ENCODE results near the gene IGDCC3.
A peak's percentile ranks its signal among the peaks of the same experiment; 100 is the strongest.

The IGDCC3 gene

DNA sequence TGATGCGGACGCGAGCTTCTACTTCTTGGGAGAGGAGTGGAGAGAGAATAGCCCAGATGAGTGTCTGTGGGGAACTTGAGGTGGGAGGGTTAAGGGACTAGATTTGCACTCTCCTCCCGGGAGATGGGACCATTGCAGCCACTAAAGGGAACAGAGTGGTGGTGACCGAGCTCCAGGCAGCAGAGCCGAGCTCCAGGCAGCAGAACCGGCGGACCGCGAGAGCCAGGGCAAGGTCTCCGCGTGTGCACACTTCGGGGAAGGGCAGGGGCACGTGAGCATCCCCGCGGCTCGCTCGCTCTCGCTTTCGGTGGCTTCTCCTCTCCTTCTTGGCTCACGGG, 1.1 kb downstream of the IGDCC3 start:
- Mint-ChIP-seq H3K36me3 (no peaks in the 10 kb centered on the region), H3K27me3 (peaks cover 38% of the 10 kb centered on the region), H3K4me1 (peaks cover 8% of the 10 kb centered on the region), H3K9me3 (no peaks in the 10 kb centered on the region), H3K27ac (no peak overlapping the region), H3K4me3 (peak overlapping the region; percentile 70)
- DNase-seq (ENCODE audit: low spot score in 2 of 2) = peak in 1 of 2 donors; percentile 16
- ATAC-seq (ENCODE audit: low read depth) = peak; percentile 46

DNA sequence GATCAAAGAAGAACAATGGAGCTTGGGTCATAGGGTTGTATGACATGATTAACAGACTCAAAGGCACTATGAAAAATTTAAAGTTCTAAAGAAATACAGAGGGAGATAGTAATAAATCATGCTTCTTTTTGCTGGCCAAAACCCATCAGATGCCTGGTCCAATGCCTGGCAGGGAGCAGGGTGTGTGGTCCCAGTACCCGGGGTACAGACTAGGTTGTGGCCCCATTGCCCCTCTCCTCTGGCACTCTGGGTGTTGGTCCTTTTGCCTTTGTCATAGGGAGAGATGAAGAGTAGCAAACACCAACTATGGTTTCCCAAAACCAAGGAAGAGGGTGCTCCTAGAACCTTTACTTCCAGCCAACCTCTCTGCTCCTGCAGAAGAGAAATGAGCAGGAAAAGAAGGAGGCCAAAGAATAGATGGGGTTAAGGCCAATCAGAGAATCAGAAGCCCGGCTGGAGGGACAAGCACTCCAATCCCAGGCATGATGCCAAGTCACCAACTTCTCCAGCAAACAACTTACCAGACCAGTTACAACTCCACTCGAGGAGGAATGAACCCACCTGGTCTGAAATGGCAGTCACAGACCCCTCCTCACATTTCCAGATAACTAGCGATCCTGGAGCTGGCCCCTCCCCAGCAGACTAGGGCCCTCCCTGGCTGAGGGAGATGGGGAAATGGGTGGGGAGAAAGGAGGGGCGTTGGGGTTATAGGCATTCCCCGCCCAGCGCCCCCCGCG, 1.8 kb downstream of the IGDCC3 start:
- H3K36me3 Mint-ChIP-seq = no peaks in the 10 kb centered on the region

DNA sequence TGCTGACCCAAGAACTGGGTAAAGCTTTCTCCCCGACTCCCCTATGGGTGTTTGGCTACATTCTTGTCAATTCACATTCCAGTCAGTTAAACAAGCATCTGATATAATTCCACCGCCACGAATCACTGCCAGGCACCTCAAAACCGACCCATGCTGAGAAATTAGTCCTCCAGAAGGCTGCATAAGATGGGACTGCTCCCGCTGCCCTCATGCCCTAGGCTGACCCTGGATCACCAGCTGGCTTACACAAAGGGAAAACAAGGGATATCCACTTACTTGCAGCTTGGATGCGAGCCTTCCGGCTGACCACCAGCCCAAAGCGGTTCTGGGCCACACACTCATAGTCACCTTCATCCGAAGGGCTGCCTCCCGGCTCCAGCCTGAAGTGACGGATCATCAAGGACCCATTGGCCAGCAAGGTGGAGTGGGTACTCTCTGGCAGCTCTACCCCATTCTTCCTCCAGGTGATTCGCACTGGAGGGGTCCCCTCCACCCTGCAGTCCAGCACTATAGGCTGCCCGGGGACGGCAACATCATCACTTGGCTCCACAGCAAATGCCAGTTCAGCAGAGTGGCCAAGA, 2.9 kb downstream of the IGDCC3 start:
- Mint-ChIP-seq H3K27ac (no peak overlapping the region), H3K4me3 (no peak overlapping the region), H3K36me3 (no peaks in the 10 kb centered on the region), H3K27me3 (peaks cover 33% of the 10 kb centered on the region), H3K9me3 (no peaks in the 10 kb centered on the region), H3K4me1 (peaks cover 8% of the 10 kb centered on the region)
- DNase-seq (ENCODE audit: low spot score in 2 of 2) = no peak
- no peak for ATAC-seq (ENCODE audit: low read depth)

More for the DNA sequence above, 1.8 kb downstream of the IGDCC3 start:
- Mint-ChIP-seq H3K27me3 (peaks cover 38% of the 10 kb centered on the region), H3K4me1 (peaks cover 8% of the 10 kb centered on the region), H3K9me3 (no peaks in the 10 kb centered on the region), H3K27ac (no peak overlapping the region), H3K4me3 (peak overlapping the region; percentile 21)
- ATAC-seq (ENCODE audit: low read depth) = no peak
- DNase-seq (ENCODE audit: low spot score in 2 of 2) = no peak

DNA sequence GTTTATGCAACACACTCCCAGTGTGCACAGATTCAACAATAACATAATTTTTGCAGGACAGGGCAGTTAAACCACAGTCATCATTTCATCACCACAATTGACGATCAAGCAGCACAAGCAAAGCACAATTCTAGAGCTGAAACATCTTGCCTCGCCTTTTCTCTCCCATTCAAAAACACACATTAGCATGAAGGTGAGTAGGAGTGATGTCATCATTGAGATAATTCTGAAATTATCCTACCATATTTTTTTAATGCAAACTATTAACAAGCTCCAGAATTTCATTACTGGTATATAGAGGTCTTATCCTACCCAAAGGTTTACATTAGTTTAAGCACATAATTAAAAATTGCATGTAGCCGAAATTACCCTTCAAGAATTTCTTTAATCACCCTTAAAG, 3.5 kb downstream of the IGDCC3 start:
- Mint-ChIP-seq H3K4me3 (no peak overlapping the region), H3K4me1 (peaks cover 8% of the 10 kb centered on the region), H3K27ac (no peak overlapping the region), H3K27me3 (peaks cover 29% of the 10 kb centered on the region), H3K9me3 (no peaks in the 10 kb centered on the region), H3K36me3 (no peaks in the 10 kb centered on the region)
- ATAC-seq (ENCODE audit: low read depth) = no peak
- no peak for DNase-seq (ENCODE audit: low spot score in 2 of 2)

DNA sequence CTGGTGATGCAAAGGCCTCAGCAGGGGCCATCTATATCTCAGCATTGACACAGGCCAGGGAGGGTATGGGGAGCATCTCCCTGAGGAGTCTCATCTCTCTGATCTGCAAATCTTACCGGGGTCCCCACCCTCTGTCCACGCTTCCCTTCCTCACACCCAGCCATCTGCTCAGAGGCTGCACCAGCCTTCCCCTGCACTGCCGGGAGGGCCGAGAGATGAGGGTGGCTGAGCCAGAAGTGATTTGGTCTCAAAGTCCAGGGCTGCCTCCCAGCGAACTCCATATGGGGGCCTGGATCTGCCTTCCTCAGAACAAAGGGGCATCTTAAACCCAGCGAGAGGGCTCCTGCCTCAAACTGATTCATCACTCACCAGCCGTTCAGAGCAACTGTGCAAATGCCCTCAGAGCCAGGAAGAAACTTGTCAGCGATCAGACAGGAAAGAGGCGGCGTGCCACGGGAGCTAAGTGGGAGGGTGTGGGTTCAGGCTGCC, 4.6 kb downstream of the IGDCC3 start:
- no peak for ATAC-seq (ENCODE audit: low read depth)
- Mint-ChIP-seq H3K4me3 (no peak overlapping the region), H3K9me3 (no peaks in the 10 kb centered on the region), H3K36me3 (no peaks in the 10 kb centered on the region), H3K27me3 (peaks cover 24% of the 10 kb centered on the region), H3K4me1 (peaks cover 12% of the 10 kb centered on the region), H3K27ac (no peak overlapping the region)
- no peak for DNase-seq (ENCODE audit: low spot score in 2 of 2)

DNA sequence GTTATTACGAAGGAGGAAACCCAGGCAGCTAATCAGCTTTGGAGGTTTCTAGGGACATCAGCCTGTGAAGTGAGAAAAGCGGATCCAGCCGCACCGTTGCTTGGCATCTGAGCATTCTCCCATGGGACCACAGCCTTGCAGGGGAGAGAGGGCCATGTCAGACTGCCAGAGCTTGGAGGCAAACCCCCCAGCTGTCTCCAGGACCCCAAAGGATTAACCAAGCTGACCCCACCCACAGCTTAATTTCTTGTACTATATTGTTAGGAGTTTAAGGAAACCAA, 5.1 kb downstream of the IGDCC3 start:
- H3K27me3 Mint-ChIP-seq = peaks cover 24% of the 10 kb centered on the region
- H3K9me3 Mint-ChIP-seq = no peaks in the 10 kb centered on the region
- DNase-seq (ENCODE audit: low spot score in 2 of 2) = no peak
- no peak for ATAC-seq (ENCODE audit: low read depth)
- H3K4me1 Mint-ChIP-seq = peaks cover 12% of the 10 kb centered on the region
- H3K36me3 Mint-ChIP-seq = no peaks in the 10 kb centered on the region
- no peak overlapping the region for H3K27ac Mint-ChIP-seq
- no peak overlapping the region for H3K4me3 Mint-ChIP-seq

DNA sequence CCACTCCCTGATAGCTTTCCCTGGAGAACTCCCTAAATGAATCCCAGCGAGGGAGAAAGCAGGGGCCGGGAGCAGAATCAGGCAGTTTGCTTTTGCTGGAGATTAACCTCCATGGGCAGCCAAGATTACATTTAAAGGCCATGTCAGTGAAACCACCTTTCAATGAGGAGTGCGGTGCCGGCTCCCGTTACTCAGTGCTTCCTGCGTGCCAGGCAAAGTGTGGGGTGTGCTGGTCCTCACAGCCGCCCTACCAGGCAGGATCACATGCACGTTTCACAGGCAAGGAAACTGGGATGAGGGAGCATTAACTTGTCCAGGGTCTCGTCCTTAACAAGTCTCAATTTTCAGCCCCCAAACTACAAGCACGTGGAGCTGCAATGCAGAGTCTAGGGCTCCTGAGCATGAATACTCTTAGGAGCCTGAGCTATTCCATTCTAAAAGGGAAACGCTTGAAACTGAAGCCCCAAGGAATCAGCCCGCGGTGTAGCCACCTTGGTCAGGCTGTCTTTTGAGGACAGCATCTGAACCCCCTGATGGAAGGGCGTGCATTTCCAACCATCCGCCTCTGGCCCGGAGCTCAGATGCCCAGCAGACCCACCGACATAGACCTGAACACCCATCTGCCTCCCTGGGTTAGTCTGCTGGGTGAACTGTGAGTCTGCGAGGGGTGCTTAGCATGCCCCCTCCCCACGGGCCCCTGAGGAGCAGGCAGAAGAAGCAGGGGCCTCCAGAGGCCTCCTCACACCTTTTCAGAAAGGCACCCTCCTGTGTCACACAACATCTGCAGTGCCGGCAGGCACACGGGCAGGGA, 5.6 kb downstream of the IGDCC3 start:
- no peak for DNase-seq (ENCODE audit: low spot score in 2 of 2)
- Mint-ChIP-seq H3K4me3 (no peak overlapping the region), H3K27me3 (peaks cover 23% of the 10 kb centered on the region), H3K9me3 (no peaks in the 10 kb centered on the region), H3K36me3 (no peaks in the 10 kb centered on the region), H3K4me1 (peaks cover 11% of the 10 kb centered on the region), H3K27ac (no peak overlapping the region)
- ATAC-seq (ENCODE audit: low read depth) = no peak

DNA sequence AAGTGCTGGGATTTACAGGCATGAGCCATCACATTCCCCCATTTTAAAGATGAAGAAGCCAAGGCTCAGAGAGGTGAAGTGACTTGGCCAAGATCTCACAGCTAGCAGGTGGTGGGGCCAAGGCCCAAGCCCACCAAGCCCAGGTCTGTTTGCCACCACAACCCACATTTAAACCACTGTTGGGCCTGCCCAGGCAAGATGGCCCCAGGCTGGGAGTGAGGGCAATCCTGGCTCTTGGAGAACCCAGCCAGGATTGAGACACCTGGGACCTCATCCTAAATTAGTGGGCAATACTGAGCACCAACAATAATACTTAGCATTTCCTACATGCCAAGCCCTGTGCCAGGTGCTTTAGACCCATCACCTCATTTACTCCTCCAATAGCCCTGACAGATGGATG, 6.9 kb downstream of the IGDCC3 start:
- Mint-ChIP-seq H3K4me1 (peaks cover 4% of the 10 kb centered on the region), H3K27me3 (peaks cover 15% of the 10 kb centered on the region), H3K4me3 (no peak overlapping the region), H3K27ac (no peak overlapping the region), H3K36me3 (no peaks in the 10 kb centered on the region), H3K9me3 (no peaks in the 10 kb centered on the region)
- DNase-seq (ENCODE audit: low spot score in 2 of 2) = no peak
- ATAC-seq (ENCODE audit: low read depth) = no peak

DNA sequence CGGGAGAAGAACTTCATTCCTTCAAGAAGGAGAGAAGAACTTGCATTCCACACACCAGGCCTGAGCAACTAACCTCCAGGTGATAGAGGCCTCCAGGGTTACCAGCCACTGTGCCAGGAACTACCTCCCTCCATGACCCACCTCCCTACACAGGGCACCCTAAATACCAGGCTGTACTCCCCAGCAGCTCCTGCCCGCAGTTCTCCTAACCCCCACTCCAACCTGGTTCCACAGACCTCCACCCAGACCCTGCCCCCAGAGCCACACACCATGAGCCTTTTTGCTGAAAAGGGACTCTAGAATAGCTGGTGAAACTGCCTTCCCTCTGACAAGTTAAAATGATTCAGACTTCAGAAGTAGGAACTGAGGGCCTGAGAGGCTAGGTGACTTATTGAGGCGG, 8.2 kb downstream of the IGDCC3 start:
- ATAC-seq (ENCODE audit: low read depth) = no peak
- no peaks in the 10 kb centered on the region for H3K36me3 Mint-ChIP-seq
- no peak overlapping the region for H3K27ac Mint-ChIP-seq
- H3K27me3 Mint-ChIP-seq = peaks cover 11% of the 10 kb centered on the region
- DNase-seq (ENCODE audit: low spot score in 2 of 2) = no peak
- H3K9me3 Mint-ChIP-seq = no peaks in the 10 kb centered on the region
- no peak overlapping the region for H3K4me3 Mint-ChIP-seq
- H3K4me1 Mint-ChIP-seq = peaks cover 4% of the 10 kb centered on the region

DNA sequence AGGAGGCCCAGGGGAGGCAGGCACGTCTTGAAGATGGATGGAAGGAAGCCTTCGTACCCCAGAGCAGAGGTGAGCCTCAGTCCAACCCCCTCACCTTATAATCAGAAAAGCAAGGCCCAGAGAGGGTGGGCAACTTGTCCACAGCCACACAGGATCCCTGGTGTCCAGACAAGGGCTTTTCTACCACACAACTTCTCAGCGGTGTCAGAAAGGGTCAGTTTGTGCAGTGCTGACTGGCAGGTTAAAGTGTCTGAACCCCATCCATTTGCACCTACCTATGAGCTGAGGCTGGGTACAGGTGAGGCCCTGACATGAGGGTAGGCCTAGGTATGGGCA, 8.6 kb downstream of the IGDCC3 start:
- H3K36me3 Mint-ChIP-seq = no peaks in the 10 kb centered on the region
- DNase-seq (ENCODE audit: low spot score in 2 of 2) = no peak
- peaks cover 12% of the 10 kb centered on the region for H3K27me3 Mint-ChIP-seq
- H3K4me3 Mint-ChIP-seq = no peak overlapping the region
- H3K9me3 Mint-ChIP-seq = no peaks in the 10 kb centered on the region
- peaks cover 4% of the 10 kb centered on the region for H3K4me1 Mint-ChIP-seq
- no peak for ATAC-seq (ENCODE audit: low read depth)
- H3K27ac Mint-ChIP-seq = no peak overlapping the region

DNA sequence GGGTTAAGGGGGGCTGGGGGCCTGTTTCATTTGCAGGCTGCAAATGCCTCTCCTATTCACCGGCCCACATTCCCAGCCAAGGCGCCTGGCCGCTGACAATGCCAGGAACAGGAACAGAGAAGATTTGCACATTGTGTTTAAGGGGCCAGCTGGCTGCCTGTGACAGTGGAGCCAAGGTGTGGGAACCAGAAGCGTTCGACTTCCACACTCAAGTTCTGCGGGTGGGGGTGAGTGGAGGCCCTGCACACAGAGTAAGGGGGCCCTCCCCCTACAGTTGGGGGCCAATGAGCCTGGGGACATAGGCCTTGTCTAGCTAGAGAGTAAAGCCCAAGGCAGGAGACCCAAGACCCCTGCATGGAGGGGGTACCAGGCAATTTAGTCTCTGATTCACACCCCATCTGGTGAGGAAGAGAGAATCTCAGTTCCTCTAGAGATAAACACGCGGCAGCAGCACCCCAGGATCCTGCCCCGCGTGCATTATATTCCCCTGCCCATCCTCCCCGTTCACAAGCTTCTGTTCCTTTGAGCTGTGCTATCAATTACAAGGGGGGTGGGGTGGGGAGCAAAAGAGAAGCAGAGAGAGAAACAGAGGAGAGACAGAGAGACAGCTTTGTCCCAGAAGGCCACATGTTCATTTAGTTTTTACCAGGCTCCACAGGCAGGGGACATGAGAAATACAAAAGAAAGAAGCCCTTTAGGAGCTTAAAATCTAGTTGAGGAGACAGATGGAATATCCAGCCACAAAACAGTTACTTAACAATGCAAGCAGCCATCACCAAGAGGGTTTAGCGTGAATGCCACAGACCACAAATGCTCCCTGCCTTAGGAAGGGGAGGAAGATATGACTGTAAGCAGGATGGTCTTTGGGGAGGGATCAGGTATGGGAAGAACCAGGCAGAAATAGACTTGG, 9.2 kb downstream of the IGDCC3 start:
- Mint-ChIP-seq H3K9me3 (no peaks in the 10 kb centered on the region), H3K36me3 (no peaks in the 10 kb centered on the region), H3K4me3 (no peak overlapping the region), H3K27ac (no peak overlapping the region), H3K4me1 (peaks cover 4% of the 10 kb centered on the region), H3K27me3 (peaks cover 11% of the 10 kb centered on the region)
- no peak for ATAC-seq (ENCODE audit: low read depth)
- DNase-seq (ENCODE audit: low spot score in 2 of 2) = no peak

DNA sequence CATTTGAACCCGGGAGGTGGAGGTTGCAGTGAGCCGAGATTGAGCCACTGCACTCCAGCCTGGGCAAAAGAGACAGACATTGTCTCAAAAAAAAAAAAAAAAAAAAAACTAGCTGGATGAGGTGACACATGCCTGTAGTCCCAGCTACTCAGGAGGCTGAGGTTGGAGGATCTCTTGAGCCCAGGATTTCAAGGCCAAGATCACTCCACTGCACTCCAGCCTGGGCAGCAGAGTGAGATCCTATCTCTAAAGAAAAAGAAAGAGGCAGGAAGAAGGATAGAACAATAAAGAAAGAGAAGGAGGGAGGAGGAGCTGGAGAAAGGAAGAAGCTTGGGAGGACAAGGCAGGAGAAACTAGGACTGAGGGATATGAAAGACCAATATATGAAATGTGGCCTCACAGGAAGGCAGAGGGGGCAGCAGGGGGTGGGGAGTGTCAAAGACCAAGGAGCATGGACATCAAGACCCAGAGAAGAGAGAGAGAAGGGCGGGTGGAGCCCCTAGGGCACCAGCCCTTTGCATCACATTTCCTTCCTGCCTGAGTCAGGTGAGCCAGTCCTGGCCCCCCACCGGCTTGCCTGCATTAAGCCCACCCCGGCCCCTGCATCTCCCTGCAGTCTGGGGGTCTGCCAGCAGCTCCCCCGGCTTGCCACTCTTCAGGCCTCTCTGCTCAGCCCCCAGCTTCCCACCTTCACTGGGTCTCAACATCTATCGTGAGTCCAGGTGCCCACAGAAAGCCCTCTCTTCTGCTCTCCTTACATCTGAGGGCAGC, 11.5 kb downstream of the IGDCC3 start:
- ATAC-seq (ENCODE audit: low read depth) (no peak), DNase-seq (ENCODE audit: low spot score in 2 of 2) (no peak)
- H3K27ac Mint-ChIP-seq = peak overlapping the region; percentile 12
- H3K4me1 Mint-ChIP-seq = peaks cover 4% of the 10 kb centered on the region
- H3K27me3 Mint-ChIP-seq = peaks cover 6% of the 10 kb centered on the region
- H3K4me3 Mint-ChIP-seq = no peak overlapping the region
- H3K36me3 Mint-ChIP-seq = no peaks in the 10 kb centered on the region
- no peaks in the 10 kb centered on the region for H3K9me3 Mint-ChIP-seq

DNA sequence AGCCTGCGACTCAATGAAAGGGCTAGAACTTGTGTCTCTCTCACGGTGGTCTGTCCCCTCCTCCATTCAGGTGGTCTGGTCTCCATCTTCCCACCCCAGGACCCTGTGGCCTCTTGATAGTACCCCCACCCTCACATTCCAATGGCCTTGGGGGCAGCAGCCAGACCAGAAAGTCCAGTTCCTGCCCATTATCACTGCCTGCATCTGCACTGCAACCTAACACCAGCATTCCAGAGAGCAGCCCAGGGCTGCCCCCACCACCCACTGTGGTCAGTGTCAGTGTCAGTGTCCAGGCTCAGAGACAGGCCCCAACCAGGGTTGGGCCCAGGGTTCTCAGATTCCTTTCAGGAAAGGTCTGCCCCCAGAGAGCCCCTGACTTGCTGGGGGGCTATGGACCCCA, 12.6 kb downstream of the IGDCC3 start:
- ATAC-seq (ENCODE audit: low read depth) (no peak), DNase-seq (ENCODE audit: low spot score in 2 of 2) (no peak)
- Mint-ChIP-seq H3K4me1 (peaks cover 4% of the 10 kb centered on the region), H3K36me3 (no peaks in the 10 kb centered on the region), H3K27me3 (peaks cover 8% of the 10 kb centered on the region), H3K4me3 (no peak overlapping the region), H3K27ac (no peak overlapping the region), H3K9me3 (no peaks in the 10 kb centered on the region)

All from memory B cell (primary cell).